Body of pancreas (tissue), 4 donors: ENCODE measurements around the gene FUNDC2. TPM values are rescaled to one million over a fixed set of nuclear protein-coding genes. Genes with fewer than 3 reads are reported as not detected.

Source experiments
- ATAC-seq: fragments of 150-250 bp; one replicate; pipeline ENCODE4 v1.9.1; 2016
- DNase-seq, 4 donors: peaks; one replicate each; pipeline ENCODE4 v3.0.0-alpha.2; 2019
- H3K27ac ChIP-seq, 4 donors: fragments of 200-600 bp; sonication (generic); 1 replicate in 3 of 4; 2 replicates in 1 of 4; pipeline versions ENCODE4 v1.5.1 to v1.6.1; 2016 to 2019; ENCODE audit warnings: mild to moderate bottlenecking in 1 of 4, mixed read lengths in 1 of 4, moderate library complexity in 1 of 4
- H3K27me3 ChIP-seq, 2 donors: fragments of 200-600 bp; sonication (generic); one replicate each; pipeline ENCODE4 v1.6.0; 2016; ENCODE audit warnings: mild to moderate bottlenecking in 1 of 2
- H3K36me3 ChIP-seq, 2 donors: fragments of 200-600 bp; sonication (generic); replicated peaks in 1 of 2; 2 replicates each; pipeline ENCODE4 v1.5.1; 2016; ENCODE audit warnings: low read depth in 2 of 2; ENCODE audit not compliant: insufficient read depth in 1 of 2
- H3K4me1 ChIP-seq: fragments of 200-600 bp; sonication (generic); one replicate; pipeline ENCODE4 v1.6.0; 2016
- H3K4me3 ChIP-seq, 2 donors: fragments of 200-600 bp; sonication (generic); 1 replicate in 1 of 2; 2 replicates in 1 of 2; pipeline ENCODE4 v1.5.1; 2016 to 2019
- H3K9me3 ChIP-seq, 3 donors: fragments of 200-600 bp; sonication (generic); 1 replicate in 2 of 3; 2 replicates in 1 of 3; pipeline ENCODE4 v1.5.1; 2016
- POLR2A ChIP-seq, 3 donors: fragments of 450-650 bp; IDR thresholded peaks; one replicate each; pipeline ENCODE4 v1.6.1; 2016; ENCODE audit warnings: antibody characterized with exemption in 3 of 3, mild to moderate bottlenecking in 2 of 3
- WGBS, 2 donors: methylation state at CpG; one replicate each; pipeline ENCODE4 v1.1.5; 2017; 5-methylcytosine and 5-hydroxymethylcytosine counted together
- intact Hi-C: fragments of 100-400 bp; cut with DNase I; formaldehyde crosslinking; loops from one replicate; pipeline ENCODE4 v1.15.1; 2023
- total RNA-seq, 2 donors: library from RNA; depleted of rRNA; stranded (reverse); fragments of >200 nt; gene quantifications; one replicate each; pipeline ENCODE4 v1.1.0, GENCODE V29; 2016
- TF ChIP-seq, protein P1 (sequence below), 7 experiments: fragments of 450-650 bp in 4 of 7; fragments of 200-600 bp in 3 of 7; sonication (generic) in 3 of 7; IDR thresholded peaks; one replicate each; pipeline ENCODE4 v1.5.1; 2016 to 2019; ENCODE audit warnings: antibody characterized with exemption in 7 of 7

The FUNDC2 gene
- total RNA-seq, 2 donors from 2014 or later, result 28.8 to 66.3 TPM

GRCh38 chrX:155070663-155070974, 44.0 kb downstream of the FUNDC2 start:
- Histone ChIP-seq H3K4me1 (peaks cover 23% of the 10 kb centered on the region), H3K36me3 (no peaks in the 10 kb centered on the region), H3K9me3 (no peaks in the 10 kb centered on the region), H3K27me3 (no peaks in the 10 kb centered on the region), H3K27ac (peak overlapping the region; percentile 48 to 92 (median 80)), H3K4me3 (peak overlapping the region; percentile 22 to 32)
- WGBS, 2 donors, result 0 to 1% methylated on average over 1 to 16 of the region's 16 CpGs
- DNase-seq (no peak), ATAC-seq (peak; percentile 17)
- intact Hi-C loops, result no loop called here
- no peak for TF ChIP-seq POLR2A (IDR thresholded peaks at IDR 0.05)
- TF ChIP-seq, protein P1, sequence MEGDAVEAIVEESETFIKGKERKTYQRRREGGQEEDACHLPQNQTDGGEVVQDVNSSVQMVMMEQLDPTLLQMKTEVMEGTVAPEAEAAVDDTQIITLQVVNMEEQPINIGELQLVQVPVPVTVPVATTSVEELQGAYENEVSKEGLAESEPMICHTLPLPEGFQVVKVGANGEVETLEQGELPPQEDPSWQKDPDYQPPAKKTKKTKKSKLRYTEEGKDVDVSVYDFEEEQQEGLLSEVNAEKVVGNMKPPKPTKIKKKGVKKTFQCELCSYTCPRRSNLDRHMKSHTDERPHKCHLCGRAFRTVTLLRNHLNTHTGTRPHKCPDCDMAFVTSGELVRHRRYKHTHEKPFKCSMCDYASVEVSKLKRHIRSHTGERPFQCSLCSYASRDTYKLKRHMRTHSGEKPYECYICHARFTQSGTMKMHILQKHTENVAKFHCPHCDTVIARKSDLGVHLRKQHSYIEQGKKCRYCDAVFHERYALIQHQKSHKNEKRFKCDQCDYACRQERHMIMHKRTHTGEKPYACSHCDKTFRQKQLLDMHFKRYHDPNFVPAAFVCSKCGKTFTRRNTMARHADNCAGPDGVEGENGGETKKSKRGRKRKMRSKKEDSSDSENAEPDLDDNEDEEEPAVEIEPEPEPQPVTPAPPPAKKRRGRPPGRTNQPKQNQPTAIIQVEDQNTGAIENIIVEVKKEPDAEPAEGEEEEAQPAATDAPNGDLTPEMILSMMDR (IDR thresholded peaks at IDR 0.05), result no peak

- 1% methylated on average over 29 of the region's 81 CpGs; no CpG with 5 or more reads in 1 of the 2 donors for WGBS, 2 donors
- TF ChIP-seq, protein P1 (IDR thresholded peaks at IDR 0.05), result peak in 2 of 7 experiments; percentile 12 to 20
- peak; percentile 44 to 73 (median 71) for TF ChIP-seq POLR2A (IDR thresholded peaks at IDR 0.05)
- intact Hi-C loops, result no loop called here
- peak within 1 kb of the TSS; percentile 26 to 32 for H3K4me3 ChIP-seq
- DNase-seq (peak; percentile 82 to 86 (median 84)), ATAC-seq (peak; percentile 92)
- H3K36me3 ChIP-seq, result no peaks in the 10 kb centered on the region
- H3K9me3 ChIP-seq, result no peaks in the 10 kb centered on the region
- H3K27me3 ChIP-seq, result no peaks in the 10 kb centered on the region
- peak within 1 kb of the TSS; percentile 48 to 92 (median 80) for H3K27ac ChIP-seq
- H3K4me1 ChIP-seq, result peaks cover 17% of the 10 kb centered on the region
Observed at GRCh38 chrX:155070975-155071693, 44.5 kb downstream of the FUNDC2 start, which contains the start of the genes BRCC3, CMC4 and MTCP1. TSS of gene BRCC3 (plus strand) at chrX:155071508. CDS start at chrX:155071528, 20 bp downstream. TSS of gene CMC4 (minus strand) at chrX:155071136. CDS start at chrX:155064023, 7,113 bp downstream. TSS of gene MTCP1 (minus strand) at chrX:155071136. CDS start at chrX:155066010, 5,126 bp downstream.

- H3K4me3 ChIP-seq, result peak overlapping the region; percentile 12 to 26
- no peaks in the 10 kb centered on the region for H3K9me3 ChIP-seq
- intact Hi-C loops, result no loop called here
- peak overlapping the region; percentile 26 to 84 (median 72) for H3K27ac ChIP-seq
- ATAC-seq (peak; percentile 5), DNase-seq (peak in 1 of 4 donors; percentile 10)
- 0% methylated on average over 5 to 22 of the region's 25 CpGs for WGBS, 2 donors
- peak in 1 of 3 donors; percentile 15 for TF ChIP-seq POLR2A (IDR thresholded peaks at IDR 0.05)
- TF ChIP-seq, protein P1 (IDR thresholded peaks at IDR 0.05), result no peak
- no peaks in the 10 kb centered on the region for H3K36me3 ChIP-seq
- H3K4me1 ChIP-seq, result peaks cover 16% of the 10 kb centered on the region
- H3K27me3 ChIP-seq, result no peaks in the 10 kb centered on the region
Observed at GRCh38 chrX:155071694-155072280, 45.1 kb downstream of the FUNDC2 start.

- Histone ChIP-seq H3K4me1 (no peaks in the 10 kb centered on the region), H3K27me3 (no peaks in the 10 kb centered on the region), H3K36me3 (no peaks in the 10 kb centered on the region), H3K27ac (no peak overlapping the region), H3K4me3 (no peak overlapping the region), H3K9me3 (no peaks in the 10 kb centered on the region)
- DNase-seq (peak; percentile 36 to 57 (median 47)), ATAC-seq (peak; percentile 53)
- TF ChIP-seq, protein P1 (IDR thresholded peaks at IDR 0.05), result peak; percentile 19 to 54 (median 42)
- no peak for TF ChIP-seq POLR2A (IDR thresholded peaks at IDR 0.05)
- intact Hi-C loops, result no loop called here
- WGBS, 2 donors, result 72 to 74% methylated on average over 20 to 22 of the region's 24 CpGs
Observed at GRCh38 chrX:155086202-155086840, 59.7 kb downstream of the FUNDC2 start.
